ENCODE results near the gene CREBRF. TPM values are rescaled to one million over a fixed set of nuclear protein-coding genes. Genes with fewer than 3 reads are reported as not detected.

Gene CREBRF
- total and polyA plus RNA-seq, 2 of the 8 experiments (the other 6 are each of a cell fraction or from before 2014, with no cell fraction given), result 1.2 to 4.7 TPM

DNA sequence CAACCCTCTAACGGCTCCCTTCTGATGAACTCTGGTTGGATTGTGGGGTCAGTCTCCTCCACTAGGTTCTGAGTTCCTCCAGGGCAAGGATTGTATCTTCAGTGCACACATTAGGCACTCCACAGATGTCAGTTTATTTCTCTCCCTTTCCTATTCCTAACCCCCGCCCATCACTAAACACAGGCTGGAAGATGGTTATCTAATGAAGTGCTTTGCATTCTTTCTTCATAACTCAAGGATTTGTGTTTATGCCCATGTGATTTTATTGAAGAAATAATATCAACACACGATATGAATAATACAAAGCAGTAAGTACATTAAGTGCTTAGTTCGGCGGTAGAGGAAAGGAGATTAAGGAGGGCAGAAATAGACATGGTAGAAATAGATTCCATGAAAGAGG lies 4.4 kb upstream of the CREBRF start:
- H4K20me1 ChIP-seq (replicated peaks in 1 of 2; ENCODE audit: control insufficient read depth in 1 of 2, insufficient read depth in 2 of 2, low read length in 2 of 2), result no peaks in the 10 kb centered on the region
- H3K56ac ChIP-seq (replicated peaks; ENCODE audit: insufficient read length, low read depth, low read length), result no peak overlapping the region
- no peak overlapping the region for H2BK15ac ChIP-seq (ENCODE audit: low read length)
- H3K9me3 ChIP-seq (ENCODE audit: insufficient read depth in 2 of 2, low read depth in 1 of 2, low read length in 1 of 2), result no peaks in the 10 kb centered on the region
- no peaks in the 10 kb centered on the region for H3K79me1 ChIP-seq (ENCODE audit: low read depth, low read length)
- H3K27ac ChIP-seq (ENCODE audit: low read depth, low read length), result no peak overlapping the region
- H2AFZ ChIP-seq (ENCODE audit: low read length), result no peak overlapping the region
- no peak overlapping the region for H3K18ac ChIP-seq (ENCODE audit: extremely low read depth, low read length)
- POLR2A ChIA-PET (ENCODE audit: partially characterized antibody), result no interaction called here
- peaks cover 0 to 8% (median 4%) of the 10 kb centered on the region in 4 experiments; a peak in 4 of 7 replicates for H3K4me1 ChIP-seq (replicated peaks in 1 of 4; ENCODE audit: control insufficient read depth in 3 of 4, insufficient read depth in 4 of 4, low read length in 3 of 4)
- no peak overlapping the region for H4K91ac ChIP-seq (replicated peaks; ENCODE audit: insufficient read length, low read length)
- no peak overlapping the region for H2BK5ac ChIP-seq (ENCODE audit: low read depth, low read length)
- H4K5ac ChIP-seq (ENCODE audit: insufficient read length, low read depth, low read length), result no peak overlapping the region
- peaks cover 8% of the 10 kb centered on the region for H3K23me2 ChIP-seq (ENCODE audit: low read depth, low read length)
- no peaks in the 10 kb centered on the region for H3K27me3 ChIP-seq (replicated peaks in 1 of 4; ENCODE audit: control insufficient read depth in 3 of 4, extremely low read depth in 1 of 4, insufficient read depth in 3 of 4, low read length in 3 of 4)
- H2AK5ac ChIP-seq (ENCODE audit: low read depth, low read length), result no peak overlapping the region
- WGBS, 2 experiments (ENCODE audit: extremely low coverage in 1 of 2, insufficient coverage in 1 of 2, insufficient read length in 1 of 2, insufficient replicate concordance in 2 of 2, low coverage in 1 of 2, low lambda C conversion rate in 2 of 2, missing lambda C conversion rate in 1 of 2), result 81% methylated on average over 5 of the region's 5 CpGs; no CpG with 5 or more reads in 1 of the 2 experiments
- H2BK120ac ChIP-seq (replicated peaks; ENCODE audit: low read depth, low read length), result no peak overlapping the region
- no peak overlapping the region for H3K23ac ChIP-seq (ENCODE audit: insufficient read length)
- H3K4me3 ChIP-seq (ENCODE audit: extremely low read depth in 1 of 4, insufficient read depth in 2 of 4, low read depth in 3 of 4, low read length in 4 of 4), result no peak overlapping the region
- CTCF ChIA-PET (ENCODE audit: partially characterized antibody), result no interaction called here
- no peak for FAIRE-seq
- no peaks in the 10 kb centered on the region for H3K79me2 ChIP-seq (ENCODE audit: control insufficient read depth in 1 of 2, insufficient read depth in 2 of 2, low read length in 2 of 2)
- no peak overlapping the region for H4K8ac ChIP-seq (ENCODE audit: extremely low read depth, insufficient read depth, low read length)
- H3K4me2 ChIP-seq (ENCODE audit: insufficient read depth in 1 of 2, low read depth in 2 of 2, low read length in 2 of 2), result no peak overlapping the region
- no peak overlapping the region for H3K4ac ChIP-seq (replicated peaks; ENCODE audit: insufficient read length, low read depth, low read length)
- TF ChIP-seq, protein P1, sequence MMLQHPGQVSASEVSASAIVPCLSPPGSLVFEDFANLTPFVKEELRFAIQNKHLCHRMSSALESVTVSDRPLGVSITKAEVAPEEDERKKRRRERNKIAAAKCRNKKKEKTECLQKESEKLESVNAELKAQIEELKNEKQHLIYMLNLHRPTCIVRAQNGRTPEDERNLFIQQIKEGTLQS (IDR thresholded peaks at IDR 0.05; ENCODE audit: insufficient read depth, low read depth, low read length), result no peak
- TF ChIP-seq POLR2AphosphoS5 (IDR thresholded peaks at IDR 0.05; ENCODE audit: low read depth, low read length) (no peak), CHD1 (IDR thresholded peaks at IDR 0.05; ENCODE audit: low read depth, low read length) (no peak), KDM1A (IDR thresholded peaks at IDR 0.05; ENCODE audit: borderline replicate concordance, low read length) (no peak), ASH2L (IDR thresholded peaks at IDR 0.05; ENCODE audit: low read length) (no peak), SUZ12 (IDR thresholded peaks at IDR 0.05; ENCODE audit: low read length) (no peak), JUND (IDR thresholded peaks at IDR 0.05; ENCODE audit: low read length) (no peak)
- TF ChIP-seq, protein P2, sequence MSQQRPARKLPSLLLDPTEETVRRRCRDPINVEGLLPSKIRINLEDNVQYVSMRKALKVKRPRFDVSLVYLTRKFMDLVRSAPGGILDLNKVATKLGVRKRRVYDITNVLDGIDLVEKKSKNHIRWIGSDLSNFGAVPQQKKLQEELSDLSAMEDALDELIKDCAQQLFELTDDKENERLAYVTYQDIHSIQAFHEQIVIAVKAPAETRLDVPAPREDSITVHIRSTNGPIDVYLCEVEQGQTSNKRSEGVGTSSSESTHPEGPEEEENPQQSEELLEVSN (IDR thresholded peaks at IDR 0.05), result no peak
- TF ChIP-seq, protein P3, sequence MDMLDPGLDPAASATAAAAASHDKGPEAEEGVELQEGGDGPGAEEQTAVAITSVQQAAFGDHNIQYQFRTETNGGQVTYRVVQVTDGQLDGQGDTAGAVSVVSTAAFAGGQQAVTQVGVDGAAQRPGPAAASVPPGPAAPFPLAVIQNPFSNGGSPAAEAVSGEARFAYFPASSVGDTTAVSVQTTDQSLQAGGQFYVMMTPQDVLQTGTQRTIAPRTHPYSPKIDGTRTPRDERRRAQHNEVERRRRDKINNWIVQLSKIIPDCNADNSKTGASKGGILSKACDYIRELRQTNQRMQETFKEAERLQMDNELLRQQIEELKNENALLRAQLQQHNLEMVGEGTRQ (IDR thresholded peaks at IDR 0.05; ENCODE audit: low read length), result no peak
- TF ChIP-seq, protein P4, sequence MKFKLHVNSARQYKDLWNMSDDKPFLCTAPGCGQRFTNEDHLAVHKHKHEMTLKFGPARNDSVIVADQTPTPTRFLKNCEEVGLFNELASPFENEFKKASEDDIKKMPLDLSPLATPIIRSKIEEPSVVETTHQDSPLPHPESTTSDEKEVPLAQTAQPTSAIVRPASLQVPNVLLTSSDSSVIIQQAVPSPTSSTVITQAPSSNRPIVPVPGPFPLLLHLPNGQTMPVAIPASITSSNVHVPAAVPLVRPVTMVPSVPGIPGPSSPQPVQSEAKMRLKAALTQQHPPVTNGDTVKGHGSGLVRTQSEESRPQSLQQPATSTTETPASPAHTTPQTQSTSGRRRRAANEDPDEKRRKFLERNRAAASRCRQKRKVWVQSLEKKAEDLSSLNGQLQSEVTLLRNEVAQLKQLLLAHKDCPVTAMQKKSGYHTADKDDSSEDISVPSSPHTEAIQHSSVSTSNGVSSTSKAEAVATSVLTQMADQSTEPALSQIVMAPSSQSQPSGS (IDR thresholded peaks at IDR 0.05; ENCODE audit: low read length), result no peak
- H2BK12ac ChIP-seq (ENCODE audit: low read depth, low read length), result no peak overlapping the region
- no peak overlapping the region for H3K14ac ChIP-seq (ENCODE audit: insufficient read length)
- no peak for DNase-seq (ENCODE audit: low read depth in 1 of 2, low spot score in 2 of 2)
- H3K9ac ChIP-seq (replicated peaks in 1 of 4; ENCODE audit: extremely low read depth in 1 of 4, low read depth in 3 of 4, low read length in 3 of 4), result no peak overlapping the region
- no peak overlapping the region for H2BK20ac ChIP-seq (ENCODE audit: low read length)
- no peaks in the 10 kb centered on the region for H3K36me3 ChIP-seq (ENCODE audit: control insufficient read depth in 2 of 4, insufficient read depth in 4 of 4, low read length in 3 of 4)

Measured in H1 (cell line).